ENCODE measurements around the gene MMP15. TPM values are rescaled to one million over a fixed set of nuclear protein-coding genes. Genes with fewer than 3 reads are reported as not detected.
A peak's percentile ranks its signal among the peaks of the same experiment; 100 is the strongest.

The MMP15 gene
- total RNA-seq, 4 donors from 2014 or later: 2.9 to 6.5 (median 4.5) TPM

GRCh38 chr16:58021661-58022551 lies 3.6 kb upstream of the MMP15 start:
- Histone ChIP-seq H3K27ac (peak overlapping the region in 3 of 4 donors; percentile 30 to 60 (median 39)), H3K36me3 (peaks cover 5 to 31% (median 6%) of the 10 kb centered on the region in 3 donors), H3K27me3 (peaks cover 0 to 12% (median 0%) of the 10 kb centered on the region in 4 donors), H3K4me1 (peaks cover 21 to 61% (median 28%) of the 10 kb centered on the region in 3 donors), H3K4me3 (no peak overlapping the region), H3K9me3 (no peaks in the 10 kb centered on the region)
- no peak for TF ChIP-seq POLR2A (IDR thresholded peaks at IDR 0.05)
- TF ChIP-seq, protein P1, sequence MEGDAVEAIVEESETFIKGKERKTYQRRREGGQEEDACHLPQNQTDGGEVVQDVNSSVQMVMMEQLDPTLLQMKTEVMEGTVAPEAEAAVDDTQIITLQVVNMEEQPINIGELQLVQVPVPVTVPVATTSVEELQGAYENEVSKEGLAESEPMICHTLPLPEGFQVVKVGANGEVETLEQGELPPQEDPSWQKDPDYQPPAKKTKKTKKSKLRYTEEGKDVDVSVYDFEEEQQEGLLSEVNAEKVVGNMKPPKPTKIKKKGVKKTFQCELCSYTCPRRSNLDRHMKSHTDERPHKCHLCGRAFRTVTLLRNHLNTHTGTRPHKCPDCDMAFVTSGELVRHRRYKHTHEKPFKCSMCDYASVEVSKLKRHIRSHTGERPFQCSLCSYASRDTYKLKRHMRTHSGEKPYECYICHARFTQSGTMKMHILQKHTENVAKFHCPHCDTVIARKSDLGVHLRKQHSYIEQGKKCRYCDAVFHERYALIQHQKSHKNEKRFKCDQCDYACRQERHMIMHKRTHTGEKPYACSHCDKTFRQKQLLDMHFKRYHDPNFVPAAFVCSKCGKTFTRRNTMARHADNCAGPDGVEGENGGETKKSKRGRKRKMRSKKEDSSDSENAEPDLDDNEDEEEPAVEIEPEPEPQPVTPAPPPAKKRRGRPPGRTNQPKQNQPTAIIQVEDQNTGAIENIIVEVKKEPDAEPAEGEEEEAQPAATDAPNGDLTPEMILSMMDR (IDR thresholded peaks at IDR 0.05): no peak
- intact Hi-C loops (cut with DNase I): loop anchor here (5.0 kb wide), 2 partner anchors 100 to 175 kb away; partner anchors contain the start of gene CSNK2A2
- WGBS, 2 donors: 63 to 72% methylated on average over 6 to 7 of the region's 8 CpGs
- DNase-seq: no peak

- TF ChIP-seq, protein P1 (IDR thresholded peaks at IDR 0.05): no peak
- no peak for TF ChIP-seq POLR2A (IDR thresholded peaks at IDR 0.05)
- WGBS, 2 donors: 10 to 25% methylated on average over 6 to 14 of the region's 18 CpGs
- Histone ChIP-seq H3K27me3 (peaks cover 0 to 21% (median 0%) of the 10 kb centered on the region in 4 donors), H3K36me3 (peaks cover 5 to 22% (median 6%) of the 10 kb centered on the region in 3 donors), H3K4me1 (peaks cover 30 to 70% (median 31%) of the 10 kb centered on the region in 3 donors), H3K9me3 (no peaks in the 10 kb centered on the region), H3K4me3 (no peak overlapping the region), H3K27ac (peak overlapping the region in 3 of 4 donors; percentile 30 to 60 (median 39))
- intact Hi-C loops (cut with DNase I): loop anchor here (5.0 kb wide), 2 partner anchors 100 to 175 kb away; partner anchors contain the start of gene CSNK2A2
- no peak for DNase-seq
Observed at GRCh38 chr16:58022601-58023371, 2.8 kb upstream of the MMP15 start.

GRCh38 chr16:58024486-58025350 lies 836 bp upstream of the MMP15 start:
- intact Hi-C loops (cut with DNase I): loop anchor here (5.0 kb wide), 2 partner anchors 98 to 173 kb away; partner anchors contain the start of gene CSNK2A2
- Histone ChIP-seq H3K9me3 (no peaks in the 10 kb centered on the region), H3K27ac (peak overlapping the region; percentile 75 to 85 (median 80)), H3K36me3 (peaks cover 0 to 4% (median 0%) of the 10 kb centered on the region in 3 donors), H3K27me3 (peaks cover 0 to 24% (median 0%) of the 10 kb centered on the region in 4 donors), H3K4me1 (peaks cover 34 to 84% (median 35%) of the 10 kb centered on the region in 3 donors), H3K4me3 (peak overlapping the region; percentile 55 to 79 (median 76))
- 2 to 11% methylated on average over 19 to 25 of the region's 57 CpGs for WGBS, 2 donors
- DNase-seq: no peak
- TF ChIP-seq, protein P1 (IDR thresholded peaks at IDR 0.05): no peak
- TF ChIP-seq POLR2A (IDR thresholded peaks at IDR 0.05): no peak

DNA sequence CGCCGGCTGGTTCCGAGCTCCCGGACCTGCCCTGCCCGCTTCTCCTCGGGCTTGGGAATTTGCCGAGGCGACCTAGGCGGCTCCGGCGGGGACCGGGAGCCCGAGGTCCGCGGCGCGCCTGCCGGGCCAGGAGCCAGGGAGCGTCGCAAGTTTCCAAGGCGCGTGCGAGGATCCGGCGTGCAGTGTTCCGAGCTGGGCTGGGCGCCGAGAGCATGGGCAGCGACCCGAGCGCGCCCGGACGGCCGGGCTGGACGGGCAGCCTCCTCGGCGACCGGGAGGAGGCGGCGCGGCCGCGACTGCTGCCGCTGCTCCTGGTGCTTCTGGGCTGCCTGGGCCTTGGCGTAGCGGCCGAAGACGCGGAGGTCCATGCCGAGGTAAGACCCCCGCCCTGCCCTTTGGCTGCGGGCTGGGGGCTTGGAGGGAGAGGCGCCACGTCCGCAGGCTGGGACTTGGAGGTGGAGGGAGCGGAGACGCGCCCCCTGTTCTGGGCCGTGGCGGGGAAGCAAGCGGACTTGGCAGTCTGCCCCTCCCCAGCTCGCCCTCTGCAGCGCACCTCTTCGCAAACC lies 668 bp downstream of the MMP15 start:
- 1% methylated on average over 15 of the region's 65 CpGs; no CpG with 5 or more reads in 1 of the 2 donors for WGBS, 2 donors
- Histone ChIP-seq H3K4me3 (peak overlapping the region; percentile 55 to 79 (median 76)), H3K27me3 (peaks cover 0 to 24% (median 0%) of the 10 kb centered on the region in 4 donors), H3K9me3 (no peaks in the 10 kb centered on the region), H3K27ac (peak overlapping the region; percentile 75 to 85 (median 80)), H3K36me3 (no peaks in the 10 kb centered on the region), H3K4me1 (peaks cover 34 to 87% (median 35%) of the 10 kb centered on the region in 3 donors)
- no peak for TF ChIP-seq POLR2A (IDR thresholded peaks at IDR 0.05)
- TF ChIP-seq, protein P1 (IDR thresholded peaks at IDR 0.05): no peak
- DNase-seq: no peak
- intact Hi-C loops (cut with DNase I): no loop called here
